Measurements from ENCODE around the gene FAM89B.

Gene FAM89B

DNA sequence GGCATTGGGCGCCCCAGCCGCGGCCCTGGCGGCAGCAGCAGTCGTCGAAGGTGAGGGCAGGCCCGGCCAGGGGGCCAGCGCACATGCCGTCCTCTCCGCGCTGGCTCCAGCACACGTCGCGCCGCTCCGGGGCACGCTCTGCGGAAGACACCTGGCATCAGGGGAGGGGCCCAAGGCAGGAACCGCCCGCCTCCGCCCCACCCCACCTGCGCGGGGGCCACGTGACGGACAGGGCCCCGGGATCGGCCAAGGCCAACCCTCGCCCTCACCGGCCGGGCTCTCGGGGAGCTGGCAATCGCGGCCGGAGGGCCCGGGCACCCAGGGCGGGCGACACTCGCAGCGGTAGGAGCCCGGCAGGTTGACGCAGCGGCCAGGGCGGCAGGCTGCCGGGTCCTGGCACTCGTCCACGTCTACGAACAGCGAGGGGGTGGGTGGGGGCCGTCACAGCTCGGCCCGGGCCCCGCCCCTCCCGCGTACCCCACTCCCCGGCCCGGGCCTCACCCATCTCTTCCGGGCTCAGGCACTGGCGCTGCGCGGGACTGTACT is 32.5 kb upstream of the FAM89B start:
- no peak for DNase-seq

- DNase-seq, result peak; percentile 89
Observed at GRCh38 chr11:65540290-65541092, 31.8 kb upstream of the FAM89B start.

DNA sequence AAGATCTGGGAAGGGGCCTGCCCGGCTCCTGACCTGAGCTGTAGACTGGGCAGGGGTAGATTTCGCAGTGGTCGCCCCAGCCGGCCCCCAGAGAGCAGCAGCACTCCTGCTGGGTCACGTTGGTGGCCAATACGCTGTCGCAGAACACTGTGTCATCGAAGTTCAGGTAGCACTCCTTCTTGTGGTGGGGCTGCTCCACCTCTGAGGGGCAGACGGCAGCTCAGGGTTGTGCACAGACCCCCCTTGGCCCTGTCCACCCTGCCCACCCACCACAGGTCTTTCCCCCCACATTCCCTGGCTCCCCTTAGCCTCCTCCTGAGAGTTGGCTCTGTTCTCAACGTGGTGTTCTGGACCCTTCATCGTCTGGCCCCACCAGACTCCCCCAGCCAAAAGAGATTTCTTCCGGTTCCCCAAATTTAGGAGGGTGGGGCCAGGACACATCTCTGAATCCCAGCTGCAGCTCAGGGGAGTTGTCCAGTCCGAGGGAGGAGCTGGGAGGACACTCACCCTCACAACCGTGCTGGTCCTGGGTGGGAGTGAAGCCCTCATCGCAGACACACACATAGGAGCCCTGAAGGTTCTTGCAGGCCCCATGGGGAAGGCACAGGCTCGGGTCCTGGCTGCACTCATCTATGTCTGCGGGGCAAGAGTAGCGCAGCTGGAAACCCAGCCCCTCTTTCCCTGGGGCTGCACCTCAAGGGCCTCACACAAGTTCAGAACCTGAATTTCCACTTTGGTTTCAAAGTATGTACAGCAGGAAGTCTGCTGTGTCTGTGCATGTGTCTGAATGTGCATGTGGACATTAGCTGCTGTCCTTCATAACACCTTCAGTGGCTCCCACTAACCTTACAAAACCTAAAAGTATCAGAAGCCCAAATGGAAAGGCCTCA is 31.0 kb upstream of the FAM89B start:
- no peak for DNase-seq

DNA sequence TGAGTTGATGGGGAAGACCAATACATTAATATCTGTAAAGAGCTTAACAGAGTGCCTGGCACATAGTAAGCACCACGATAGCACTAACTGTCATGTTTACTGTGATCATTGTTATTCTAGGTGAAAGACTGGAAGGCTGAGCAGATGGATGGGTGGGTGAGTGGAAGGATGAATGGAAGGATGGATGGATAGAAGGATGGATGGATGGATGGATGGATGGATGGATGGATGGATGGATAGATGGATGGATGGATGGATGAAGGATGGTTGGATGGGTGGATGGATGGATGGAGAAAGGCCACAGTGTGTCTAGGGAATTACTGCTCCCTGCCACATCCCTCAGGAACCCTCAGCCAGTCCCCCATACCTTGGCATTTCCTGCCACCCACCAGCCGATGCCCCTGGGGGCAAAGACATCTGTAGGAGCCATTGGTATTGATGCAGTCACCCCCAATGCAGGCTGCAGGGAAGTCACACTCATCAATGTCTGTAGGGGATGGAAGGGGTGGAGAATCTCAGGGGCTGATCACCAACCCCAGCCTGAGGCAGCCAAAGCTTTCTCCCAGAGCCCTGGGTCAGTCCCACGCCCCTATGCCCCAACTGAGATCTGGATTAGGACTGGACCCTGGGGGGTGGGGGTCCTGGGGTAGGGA is 29.5 kb upstream of the FAM89B start:
- no peak for DNase-seq

GRCh38 chr11:65545853-65546216 is 26.5 kb upstream of the FAM89B start:
- DNase-seq, result no peak

- no peak for DNase-seq
Observed at GRCh38 chr11:65546217-65546958, 25.9 kb upstream of the FAM89B start.

DNA sequence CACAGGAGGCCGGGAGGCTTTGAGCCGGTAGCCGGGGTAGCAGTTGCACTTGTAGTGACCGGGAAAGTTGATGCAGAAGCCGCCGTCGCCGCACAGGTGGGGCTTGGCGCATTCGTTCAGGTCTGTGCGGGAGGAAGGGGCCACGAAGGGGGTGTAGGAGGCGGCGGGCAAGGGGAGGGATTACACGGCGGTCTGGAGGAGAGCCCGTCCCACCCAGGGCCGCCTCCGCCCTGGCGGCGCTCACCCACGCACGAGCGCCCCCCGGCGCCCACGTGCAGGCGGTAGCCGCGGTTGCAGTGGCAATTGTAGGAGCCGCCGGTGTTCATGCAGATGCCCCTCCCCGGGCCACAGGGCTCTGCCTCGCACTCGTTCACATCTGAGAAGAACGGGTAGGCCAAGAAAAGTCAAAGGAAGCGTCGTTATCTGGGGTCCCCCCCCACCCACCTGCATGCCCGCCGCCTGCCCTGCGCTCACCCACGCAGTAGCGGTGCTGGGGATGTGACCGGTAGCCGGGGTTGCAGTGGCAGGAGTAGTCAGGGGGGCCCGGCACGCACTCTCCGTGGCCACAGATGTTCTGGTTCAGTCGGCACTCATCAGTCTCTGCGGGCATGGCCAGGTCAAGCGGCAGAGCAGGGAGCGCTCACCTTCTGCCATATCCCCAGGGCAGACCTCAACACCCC is 24.8 kb upstream of the FAM89B start:
- no peak for DNase-seq

DNA sequence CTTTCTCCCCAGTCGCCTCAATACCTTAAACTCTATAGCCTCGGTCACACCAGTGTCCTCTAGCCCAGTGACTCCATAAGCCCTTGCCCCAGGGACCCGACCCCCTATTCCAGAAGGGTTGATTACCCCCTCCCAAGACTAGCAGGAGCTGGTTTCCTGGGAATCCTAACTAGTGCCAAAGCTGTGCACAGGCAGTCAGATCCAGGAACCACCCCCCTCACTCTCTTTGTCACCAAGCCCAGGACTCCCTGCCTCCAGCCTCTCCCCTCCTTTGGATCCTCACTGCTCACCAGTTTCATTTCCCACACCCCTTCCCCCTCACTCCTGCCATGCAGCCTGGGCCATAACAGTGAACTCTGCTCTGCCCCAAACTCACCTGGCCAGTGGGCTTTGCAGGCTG is 23.9 kb upstream of the FAM89B start:
- peak; percentile 2 for DNase-seq

DNA sequence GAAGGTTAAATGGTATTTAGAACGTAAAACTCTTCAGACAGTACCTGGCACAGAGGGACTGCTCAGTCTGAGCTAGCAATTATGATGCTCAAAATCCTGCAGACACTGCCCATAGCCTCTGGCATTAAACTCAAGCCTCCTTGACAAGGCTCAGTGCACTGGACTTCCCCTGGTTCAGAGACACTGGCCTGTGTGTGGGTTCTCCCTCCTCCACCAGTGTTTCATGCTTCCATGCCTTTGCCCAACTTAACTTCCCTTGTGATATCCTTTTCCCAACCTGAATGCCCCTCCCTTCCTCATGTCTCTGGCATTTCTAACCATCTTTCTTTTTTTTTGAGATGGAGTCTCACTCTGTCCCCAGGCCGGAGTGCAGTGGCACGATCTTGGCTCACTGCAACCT is 23.2 kb upstream of the FAM89B start:
- DNase-seq, result no peak

- peak; percentile 17 for DNase-seq
Observed at GRCh38 chr11:65551572-65552387, 20.6 kb upstream of the FAM89B start.

- DNase-seq, result no peak
Observed at GRCh38 chr11:65552388-65552951, 19.9 kb upstream of the FAM89B start.

DNA sequence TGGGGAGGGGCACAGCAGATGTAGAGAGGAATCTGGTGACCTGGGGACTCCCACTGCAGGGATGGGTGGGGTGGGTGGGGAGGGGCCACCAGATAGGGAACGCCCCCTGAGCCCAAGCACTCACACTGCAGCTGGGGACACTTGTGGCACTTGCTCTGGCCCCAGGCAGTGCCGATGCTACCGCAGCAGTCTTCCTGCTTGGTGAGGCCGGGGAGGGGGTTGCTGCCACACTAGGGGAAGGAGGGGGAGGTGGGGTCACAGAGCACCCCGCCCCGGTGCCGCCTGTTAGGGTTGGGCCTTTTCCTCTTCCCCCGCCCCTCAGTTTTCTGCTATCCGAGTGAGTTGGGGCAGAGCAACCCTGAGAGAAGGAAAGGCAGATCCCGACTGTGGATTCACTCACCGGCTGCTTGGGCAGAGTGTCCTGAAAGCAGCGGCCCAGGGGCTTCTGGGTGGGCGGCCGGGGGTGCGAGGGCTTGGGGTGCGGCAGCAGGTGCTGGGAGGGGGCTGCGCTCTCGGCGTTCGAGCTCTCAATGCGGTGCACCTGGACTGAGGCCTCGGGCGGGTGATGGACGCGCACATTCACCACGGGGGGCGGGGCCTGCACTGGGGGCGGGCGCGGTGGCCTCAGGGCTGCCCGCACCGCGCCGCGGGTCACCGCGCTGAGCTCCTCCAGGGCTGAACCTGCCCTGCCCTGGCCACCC is 18.9 kb upstream of the FAM89B start:
- DNase-seq, result no peak

GRCh38 chr11:65554057-65554818 is 18.1 kb upstream of the FAM89B start:
- DNase-seq, result no peak

DNA sequence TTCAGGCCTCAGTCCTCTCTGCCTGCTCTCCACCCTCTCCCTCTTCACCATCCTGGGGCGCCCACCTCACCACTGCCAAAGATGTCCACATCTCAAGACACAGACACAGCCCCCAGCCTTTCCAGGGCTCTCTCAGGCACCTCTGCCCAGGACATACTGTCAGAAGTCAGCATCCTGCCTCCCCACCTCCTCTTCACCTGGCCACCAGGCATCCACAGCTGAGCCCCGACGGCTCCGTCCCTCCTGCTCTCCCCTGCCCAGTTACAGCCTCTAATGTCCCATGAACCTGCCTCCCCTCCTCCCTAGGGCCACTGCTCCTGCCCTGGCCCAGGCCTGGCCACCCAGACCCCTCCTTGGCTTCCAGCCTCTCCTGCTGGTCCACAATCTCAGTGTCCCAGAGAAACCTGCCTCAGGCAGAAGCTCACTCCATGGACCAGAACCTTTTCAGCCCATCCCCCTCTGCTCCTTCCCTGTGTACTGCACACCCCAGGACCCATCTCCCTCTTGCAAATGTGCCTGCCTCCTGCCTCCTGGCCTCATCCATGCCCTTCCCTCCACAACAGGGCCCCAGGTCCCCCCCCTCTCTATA is 17.4 kb upstream of the FAM89B start:
- DNase-seq, result no peak

- DNase-seq, result no peak
Observed at GRCh38 chr11:65555693-65556231, 16.6 kb upstream of the FAM89B start.

DNA sequence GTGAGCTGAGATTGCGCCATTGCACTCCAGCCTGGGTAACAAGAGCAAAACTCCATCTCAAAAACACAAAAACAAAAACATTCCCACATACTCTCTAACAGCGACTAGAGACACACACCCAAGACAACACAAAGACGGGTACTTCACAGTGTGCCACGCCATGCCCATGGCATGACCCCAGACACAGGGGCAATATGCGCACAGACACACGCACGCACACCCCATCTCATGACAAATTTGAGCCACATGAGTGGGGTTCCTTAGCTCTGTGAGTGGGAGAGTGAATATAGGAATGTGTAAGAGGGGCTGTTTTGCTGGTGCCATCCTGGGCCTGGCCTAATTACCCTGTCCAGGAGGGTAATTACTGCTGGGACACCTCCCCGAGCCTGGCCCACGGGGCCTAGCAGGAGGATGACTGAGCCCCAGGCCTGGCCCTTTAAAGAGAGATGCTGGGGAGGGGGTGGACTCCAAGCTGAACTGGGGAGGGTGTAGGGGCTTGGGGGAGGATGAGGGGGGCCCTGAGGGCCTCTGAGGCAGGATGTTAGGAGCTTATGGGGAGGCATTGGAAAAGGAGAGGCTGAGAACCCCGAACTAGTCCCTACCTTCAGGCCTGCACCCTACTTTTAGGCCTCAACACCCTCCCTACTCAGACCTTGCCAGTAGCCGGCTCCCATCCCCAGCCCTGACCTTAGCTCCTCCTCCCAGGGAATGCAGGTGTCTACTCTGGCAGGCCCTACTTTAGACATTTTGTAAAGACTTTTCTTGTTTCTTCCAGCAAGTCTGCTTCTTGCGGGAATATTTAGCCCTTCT is 15.7 kb upstream of the FAM89B start:
- DNase-seq, result no peak

GRCh38 chr11:65557280-65558001 is 14.9 kb upstream of the FAM89B start:
- no peak for DNase-seq

All from midbrain (tissue), 1 donor.